HCT116 (cell line): ENCODE measurements around the gene FAM114A1. TPM values are rescaled to one million over a fixed set of nuclear protein-coding genes. Genes with fewer than 3 reads are reported as not detected.
A peak's percentile ranks its signal among the peaks of the same experiment; 100 is the strongest.

Source experiments
- ATAC-seq: fragments of 200-7000 bp; cut with Tn5 transposase; 2 replicates; pipeline ENCODE4 v1.9.1; 2020; ENCODE audit warnings: mild to moderate bottlenecking, moderate library complexity
- BruUV-seq: library from RNA; stranded (reverse); fragments of 400-500 nt; replicated peaks from 2 replicates; lab custom pipeline; 2021; lab: Mats Ljungman, UMichigan
- CTCF ChIA-PET: fragments of 300-600 bp; sonication (Branson Sonifier 250); formaldehyde crosslinking; loops from one replicate; lab custom pipeline; 2021; ENCODE audit warnings: antibody characterized with exemption; lab: Charles Lee
- POLR2A ChIA-PET: fragments of 300-600, 350-600 bp; sonication (Branson Sonifier 250); formaldehyde crosslinking; loops from one replicate; lab custom pipeline; 2021; ENCODE audit warnings: antibody characterized with exemption; lab: Charles Lee
- RAD21 ChIA-PET, 2 experiments: fragments of 300-600 bp; sonication (Branson Sonifier 250); formaldehyde crosslinking; loops; one replicate each; lab custom pipeline; 2023; ENCODE audit warnings: low total read pairs in 2 of 2; ENCODE audit not compliant: uncharacterized antibody in 2 of 2, unreplicated experiment in 2 of 2, low non-redundant PET in 1 of 2; lab: Charles Lee
- DNase-seq: peaks from one replicate; pipeline ENCODE4 v3.0.0-alpha.2; 2010; ENCODE audit warnings: low read depth, low spot score
- H2AFZ ChIP-seq: fragments of 200-600 bp; shearing (Covaris generic), sonication (generic); 2 replicates; pipeline ENCODE4 v1.6.1; 2017; ENCODE audit warnings: low read depth, mixed run types, mixed read lengths, antibody characterized with exemption, low read length; ENCODE audit not compliant: poor library complexity, severe bottlenecking
- H3K27ac ChIP-seq: 2 replicates; pipeline ENCODE4 v1.5.1; 2012; ENCODE audit warnings: low read depth, low read length
- H3K27me3 ChIP-seq: fragments of 200-600 bp; sonication (generic); 2 replicates; pipeline ENCODE4 v1.6.1; 2016; ENCODE audit warnings: mixed run types, low read length, mixed read lengths; ENCODE audit not compliant: insufficient read depth
- H3K36me3 ChIP-seq, 2 experiments: fragments of 200-500 bp in 1 of 2; fragments of 200-600 bp in 1 of 2; sonication (Bioruptor generic) in 1 of 2; sonication (generic) in 1 of 2; 2 replicates each; pipeline versions ENCODE4 v1.5.1 to v1.6.1; 2014 to 2016; ENCODE audit warnings: low read length in 2 of 2, inconsistent platforms in 1 of 2, mixed read lengths in 1 of 2, mixed run types in 1 of 2; ENCODE audit not compliant: insufficient read depth in 2 of 2, control insufficient read depth in 1 of 2
- H3K4me1 ChIP-seq, 2 experiments: fragments of 200-600 bp in 1 of 2; sonication (generic) in 1 of 2; 2 replicates each; pipeline versions ENCODE4 v1.5.1 to v1.6.1; 2012 to 2017; ENCODE audit warnings: low read length in 2 of 2, inconsistent platforms in 1 of 2, mild to moderate bottlenecking in 1 of 2, mixed read lengths in 1 of 2, mixed run types in 1 of 2, moderate library complexity in 1 of 2; ENCODE audit not compliant: insufficient read depth in 2 of 2, control insufficient read depth in 1 of 2
- H3K4me2 ChIP-seq: fragments of 200-600 bp; sonication (generic); 2 replicates; pipeline ENCODE4 v1.6.1; 2017; ENCODE audit warnings: mixed run types, low read length, mixed read lengths
- H3K4me3 ChIP-seq, 2 experiments: fragments of 200-600 bp in 1 of 2; sonication (generic) in 1 of 2; replicated peaks in 1 of 2; 2 replicates each; pipeline ENCODE4 v1.5.1; 2011 to 2016; ENCODE audit warnings: low read length in 2 of 2, control low read depth in 1 of 2, low read depth in 1 of 2, mild to moderate bottlenecking in 1 of 2, mixed read lengths in 1 of 2, mixed run types in 1 of 2
- H3K79me2 ChIP-seq: fragments of 200-600 bp; sonication (generic); 2 replicates; pipeline ENCODE4 v1.6.1; 2017; ENCODE audit warnings: mild to moderate bottlenecking, mixed run types, low read length, moderate library complexity, mixed read lengths; ENCODE audit not compliant: insufficient read depth
- H3K9ac ChIP-seq: fragments of 200-600 bp; sonication (generic); 2 replicates; pipeline ENCODE4 v1.6.1; 2016; ENCODE audit warnings: low read length, mixed read lengths
- H3K9me2 ChIP-seq: fragments of 200-600 bp; sonication (generic), shearing (Covaris generic); 2 replicates; pipeline ENCODE4 v1.6.1; 2017; ENCODE audit warnings: mixed run types, mild to moderate bottlenecking, moderate library complexity; ENCODE audit not compliant: insufficient read depth
- H3K9me3 ChIP-seq, 2 experiments: fragments of 200-500 bp in 1 of 2; fragments of 200-600 bp in 1 of 2; sonication (Bioruptor generic) in 1 of 2; sonication (generic) in 1 of 2; 2 replicates each; pipeline ENCODE4 v1.6.1; 2014 to 2017; ENCODE audit warnings: low read length in 2 of 2, mixed read lengths in 2 of 2, inconsistent platforms in 1 of 2, low read depth in 1 of 2, mild to moderate bottlenecking in 1 of 2, mixed run types in 1 of 2, moderate library complexity in 1 of 2; ENCODE audit not compliant: control insufficient read depth in 1 of 2, insufficient read depth in 1 of 2
- H4K20me1 ChIP-seq: fragments of 200-600 bp; sonication (generic), shearing (Covaris generic); 2 replicates; pipeline ENCODE4 v1.6.1; 2017; ENCODE audit warnings: mixed run types, mild to moderate bottlenecking, moderate library complexity; ENCODE audit not compliant: insufficient read depth
- CBX3 ChIP-seq: IDR thresholded peaks from 2 replicates; pipeline ENCODE4 v1.6.1; 2012; ENCODE audit warnings: low read depth
- CEBPB ChIP-seq: IDR thresholded peaks from 2 replicates; pipeline ENCODE4 v1.6.1; 2012; ENCODE audit warnings: low read depth
- CTCF ChIP-seq, 3 experiments: fragments of 200-600 bp in 1 of 3; sonication (generic) in 1 of 3; IDR thresholded peaks in 2 of 3; conservative IDR thresholded peaks in 1 of 3; 2 replicates each; pipeline ENCODE4 v1.5.1; 2012 to 2017; ENCODE audit warnings: low read depth in 2 of 3, low read length in 2 of 3, antibody characterized with exemption in 1 of 3, borderline replicate concordance in 1 of 3, control low read depth in 1 of 3, mild to moderate bottlenecking in 1 of 3, mixed read lengths in 1 of 3, mixed run types in 1 of 3, moderate library complexity in 1 of 3; ENCODE audit not compliant: insufficient read depth in 1 of 3
- EGR1 ChIP-seq: IDR thresholded peaks from 2 replicates; pipeline ENCODE4 v1.6.1; 2012; ENCODE audit warnings: low read depth
- FOSL1 ChIP-seq: IDR thresholded peaks from 2 replicates; pipeline ENCODE4 v1.6.1; 2012; ENCODE audit warnings: low read depth
- JUND ChIP-seq: IDR thresholded peaks from 2 replicates; pipeline ENCODE4 v1.6.1; 2012
- POLR2A ChIP-seq: IDR thresholded peaks from 2 replicates; pipeline ENCODE4 v1.7.0; 2011; ENCODE audit warnings: borderline replicate concordance; ENCODE audit not compliant: insufficient read depth, insufficient read length; ENCODE audit errors: extremely low read depth
- RAD21 ChIP-seq: IDR thresholded peaks from 2 replicates; pipeline ENCODE4 v1.6.1; 2012; ENCODE audit warnings: low read depth, mild to moderate bottlenecking
- REST ChIP-seq: IDR thresholded peaks from 2 replicates; pipeline ENCODE4 v1.6.1; 2012; ENCODE audit warnings: low read depth
- SIN3A ChIP-seq: IDR thresholded peaks from 2 replicates; pipeline ENCODE4 v1.6.1; 2012; ENCODE audit warnings: low read depth
- SRF ChIP-seq: IDR thresholded peaks from 2 replicates; pipeline ENCODE4 v1.6.1; 2012; ENCODE audit warnings: low read depth
- TCF7L2 ChIP-seq: IDR thresholded peaks from 2 replicates; pipeline ENCODE4 v1.7.0; 2011; ENCODE audit warnings: borderline replicate concordance, inconsistent platforms; ENCODE audit not compliant: insufficient read depth, insufficient read length; ENCODE audit errors: extremely low read depth
- ZBTB33 ChIP-seq: IDR thresholded peaks from 2 replicates; pipeline ENCODE4 v1.6.1; 2011; ENCODE audit warnings: mild to moderate bottlenecking, low read length, moderate library complexity; ENCODE audit not compliant: insufficient replicate concordance; ENCODE audit errors: extremely low read depth
- intact Hi-C: fragments of 100-400 bp; cut with micrococcal nuclease; formaldehyde crosslinking; loops from 2 replicates; pipeline ENCODE4 v1.10.0; 2022
- total RNA-seq: library from RNA; stranded (reverse); gene quantifications from one replicate; pipeline ENCODE4 v1.2.1, GENCODE V29; 2021; ENCODE audit not compliant: unreplicated experiment

FAM114A1 gene
- total RNA-seq, 1 experiment from 2014 or later: 35.6 TPM

- TF ChIP-seq CTCF (IDR thresholded peaks at IDR 0.05 in 2 of 3, conservative IDR thresholded peaks at IDR 0.05 in 1 of 3; ENCODE audit: borderline replicate concordance in 1 of 3, insufficient read depth in 1 of 3, low read depth in 2 of 3, low read length in 2 of 3): no peak
- 0 out of 2 replicates have a peak, but pooled peaks have one; percentile 29 for TF ChIP-seq SRF
These were observed 99.9 kb downstream of the FAM114A1 start (continued) for GRCh38 chr4:38967260-38968095.

GRCh38 chr4:38968668-38969067 lies 101.1 kb downstream of the FAM114A1 start:
- 0 out of 4 replicates have a peak, but pooled peaks cover 0 to 3% of the 10 kb centered on the region in 2 experiments for H3K4me1 ChIP-seq
- H3K4me3 ChIP-seq: no peak overlapping the region
- no TSS peak for BruUV-seq
- ChIA-PET RAD21 (no interaction called here), CTCF (no interaction called here), POLR2A (no interaction called here)
- no peaks in the 10 kb centered on the region for H3K36me3 ChIP-seq
- no peaks in the 10 kb centered on the region for H4K20me1 ChIP-seq
- intact Hi-C loops: no loop called here
- H3K27ac ChIP-seq: no peak overlapping the region
- no peak overlapping the region for H3K9ac ChIP-seq
- no peaks in the 10 kb centered on the region for H3K9me2 ChIP-seq
- no peaks in the 10 kb centered on the region for H3K9me3 ChIP-seq
- H3K79me2 ChIP-seq: no peaks in the 10 kb centered on the region
- DNase-seq: no peak
- no peaks in the 10 kb centered on the region for H3K27me3 ChIP-seq
- ATAC-seq: no peak
- no peak overlapping the region for H3K4me2 ChIP-seq
- no peak overlapping the region for H2AFZ ChIP-seq
- no peak for TF ChIP-seq POLR2A
- TF ChIP-seq JUND: no peak
- TF ChIP-seq SIN3A: no peak
- no peak for TF ChIP-seq TCF7L2
- TF ChIP-seq CTCF (IDR thresholded peaks at IDR 0.05 in 2 of 3, conservative IDR thresholded peaks at IDR 0.05 in 1 of 3; ENCODE audit: borderline replicate concordance in 1 of 3, insufficient read depth in 1 of 3, low read depth in 2 of 3, low read length in 2 of 3): no peak
- TF ChIP-seq REST: no peak
- TF ChIP-seq CBX3: no peak
- TF ChIP-seq RAD21: no peak
- no peak for TF ChIP-seq SRF
- no peak for TF ChIP-seq ZBTB33
- no peak for TF ChIP-seq CEBPB
- TF ChIP-seq EGR1: no peak
- TF ChIP-seq FOSL1: no peak
